OCI-LY1 (cell line): ENCODE results near the gene SLC9C2.

Experiments used
- EZH2 ChIP-seq: fragments of 200-600 bp; sonication (generic), shearing (Covaris generic); IDR thresholded peaks from 2 replicates; pipeline ENCODE4 v1.8.0; 2017; ENCODE audit warnings: borderline replicate concordance, mixed run types, mild to moderate bottlenecking, antibody characterized with exemption, low read length, moderate library complexity, mixed read lengths
- TF ChIP-seq, protein P1 (sequence below): fragments of 200-600 bp; sonication (generic), shearing (Covaris generic); IDR thresholded peaks from 2 replicates; pipeline ENCODE4 v1.5.1; 2017; ENCODE audit warnings: mild to moderate bottlenecking, antibody characterized with exemption, low read length, moderate library complexity, mixed read lengths

DNA sequence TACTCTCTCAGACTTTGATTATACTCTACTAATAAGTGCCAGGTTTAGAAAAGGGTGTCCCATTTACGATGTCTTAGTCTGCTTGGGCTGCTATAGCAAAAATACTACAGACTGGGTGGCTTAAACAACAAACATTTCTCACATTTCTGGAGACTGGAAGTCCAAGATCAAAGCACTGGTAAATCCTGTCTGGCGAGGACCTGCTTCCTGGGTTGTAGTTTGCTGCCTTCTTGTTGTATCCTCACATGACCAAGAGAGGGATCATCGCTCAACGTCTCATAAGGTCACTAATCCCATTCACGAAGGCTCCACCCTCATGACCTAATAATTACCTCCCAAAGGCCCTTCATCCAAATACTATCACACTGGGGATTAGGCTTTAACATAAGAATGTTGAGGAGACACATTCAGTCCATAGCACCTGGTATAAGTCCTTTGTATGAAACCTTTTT is 113.7 kb downstream of the SLC9C2 start:
- no peak for TF ChIP-seq EZH2
- TF ChIP-seq, protein P1, sequence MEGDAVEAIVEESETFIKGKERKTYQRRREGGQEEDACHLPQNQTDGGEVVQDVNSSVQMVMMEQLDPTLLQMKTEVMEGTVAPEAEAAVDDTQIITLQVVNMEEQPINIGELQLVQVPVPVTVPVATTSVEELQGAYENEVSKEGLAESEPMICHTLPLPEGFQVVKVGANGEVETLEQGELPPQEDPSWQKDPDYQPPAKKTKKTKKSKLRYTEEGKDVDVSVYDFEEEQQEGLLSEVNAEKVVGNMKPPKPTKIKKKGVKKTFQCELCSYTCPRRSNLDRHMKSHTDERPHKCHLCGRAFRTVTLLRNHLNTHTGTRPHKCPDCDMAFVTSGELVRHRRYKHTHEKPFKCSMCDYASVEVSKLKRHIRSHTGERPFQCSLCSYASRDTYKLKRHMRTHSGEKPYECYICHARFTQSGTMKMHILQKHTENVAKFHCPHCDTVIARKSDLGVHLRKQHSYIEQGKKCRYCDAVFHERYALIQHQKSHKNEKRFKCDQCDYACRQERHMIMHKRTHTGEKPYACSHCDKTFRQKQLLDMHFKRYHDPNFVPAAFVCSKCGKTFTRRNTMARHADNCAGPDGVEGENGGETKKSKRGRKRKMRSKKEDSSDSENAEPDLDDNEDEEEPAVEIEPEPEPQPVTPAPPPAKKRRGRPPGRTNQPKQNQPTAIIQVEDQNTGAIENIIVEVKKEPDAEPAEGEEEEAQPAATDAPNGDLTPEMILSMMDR: no peak
